CD4-positive, alpha-beta T cell treated with Interleukin-6 at 100 ng/mL for 8 hours (primary cell): ENCODE measurements around the gene MEF2A.
"Not testable (repeated sequence)": the region's sequence is repeated elsewhere in the genome, so short reads cannot be mapped to it uniquely, and the experiment has no call there.

Source experiments
- DNase-seq: peaks from one replicate; pipeline ENCODE4 v3.0.0-alpha.2; 2020; ENCODE audit warnings: mixed read lengths, low spot score

MEF2A gene

GRCh38 chr15:99731336-99732123 is 165.7 kb downstream of the MEF2A start:
- no peak for DNase-seq

GRCh38 chr15:99732124-99732750 is 166.5 kb downstream of the MEF2A start:
- no peak for DNase-seq

GRCh38 chr15:99732751-99733267 is 167.0 kb downstream of the MEF2A start:
- DNase-seq: no peak

GRCh38 chr15:99733268-99734039 is 167.7 kb downstream of the MEF2A start, which contains the start of gene LYSMD4:
Gene LYSMD4, minus strand, starts transcription at chr15:99733437. Its CDS starts 1,438 bp downstream, at chr15:99731999.
- peak; percentile 98 for DNase-seq

GRCh38 chr15:99734040-99734291 is 168.2 kb downstream of the MEF2A start:
- not testable (repeated sequence) for DNase-seq

GRCh38 chr15:99734575-99734974 is 168.8 kb downstream of the MEF2A start:
- DNase-seq: no peak

- DNase-seq: no peak
These were observed 170.1 kb downstream of the MEF2A start for GRCh38 chr15:99735868-99736267.

GRCh38 chr15:99736702-99737101 is 170.9 kb downstream of the MEF2A start:
- no peak for DNase-seq

- no peak for DNase-seq
These were observed 172.4 kb downstream of the MEF2A start for GRCh38 chr15:99738021-99738847.

- no peak for DNase-seq
These were observed 176.1 kb downstream of the MEF2A start for GRCh38 chr15:99741835-99742234.

- no peak for DNase-seq
These were observed 178.4 kb downstream of the MEF2A start for GRCh38 chr15:99744142-99744541.

GRCh38 chr15:99745370-99746086 is 179.7 kb downstream of the MEF2A start:
- no peak for DNase-seq

GRCh38 chr15:99749386-99749785 is 183.6 kb downstream of the MEF2A start:
- no peak for DNase-seq

- DNase-seq: not testable (repeated sequence)
These were observed 184.5 kb downstream of the MEF2A start for GRCh38 chr15:99750326-99750725.

GRCh38 chr15:99752556-99752955 is 186.8 kb downstream of the MEF2A start:
- DNase-seq: no peak

GRCh38 chr15:99753066-99753465 is 187.3 kb downstream of the MEF2A start:
- no peak for DNase-seq

- DNase-seq: peak; percentile 64
These were observed 190.1 kb downstream of the MEF2A start for GRCh38 chr15:99755692-99756409.

- DNase-seq: no peak
These were observed 196.5 kb downstream of the MEF2A start for GRCh38 chr15:99762288-99762687.

GRCh38 chr15:99763827-99764226 is 198.0 kb downstream of the MEF2A start:
- no peak for DNase-seq

- no peak for DNase-seq
These were observed 198.7 kb downstream of the MEF2A start for GRCh38 chr15:99764522-99764921.
